PFSK-1 (cell line): Measurements from ENCODE around the gene OR5T2.

Experiments
- POLR2AphosphoS5 ChIP-seq: IDR thresholded peaks from 2 replicates; pipeline ENCODE4 v1.6.1; 2012; ENCODE audit warnings: low read depth, mild to moderate bottlenecking, control low read depth, low read length, moderate library complexity
- SIN3A ChIP-seq: IDR thresholded peaks from 2 replicates; pipeline ENCODE4 v1.6.1; 2012; ENCODE audit warnings: mild to moderate bottlenecking, low read length, moderate library complexity, borderline replicate concordance; ENCODE audit not compliant: insufficient read depth
- TF ChIP-seq, protein P1 (sequence below), 2 experiments: IDR thresholded peaks; 2 replicates each; pipeline versions ENCODE4 v1.6.1 to v1.8.0; 2011 to 2012; ENCODE audit warnings: low read depth in 2 of 2, low read length in 2 of 2, control low read depth in 1 of 2, inconsistent platforms in 1 of 2, mild to moderate bottlenecking in 1 of 2, moderate library complexity in 1 of 2; ENCODE audit not compliant: insufficient read depth in 1 of 2

DNA sequence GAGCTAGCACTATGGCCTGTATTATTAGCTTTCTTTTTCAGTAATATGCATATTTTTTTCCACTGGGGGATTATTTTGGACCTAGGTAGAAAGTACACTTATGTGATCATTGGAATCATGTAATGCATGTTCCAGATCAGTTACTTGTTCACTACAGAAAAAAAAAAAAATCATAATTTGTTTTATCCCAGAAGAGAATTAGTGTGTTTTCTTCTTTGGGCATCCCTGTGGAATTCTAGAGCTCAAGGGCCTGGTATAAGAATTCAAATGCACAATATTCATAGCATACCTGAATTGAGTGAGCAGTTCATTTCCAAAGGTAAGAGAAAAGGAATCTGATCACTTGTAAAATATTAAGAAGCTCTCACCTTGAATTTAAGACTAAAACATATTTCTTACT lies 39.8 kb upstream of the OR5T2 start, which contains the start of gene OR5T1:
- TF ChIP-seq POLR2AphosphoS5 = no peak
- TF ChIP-seq, protein P1, sequence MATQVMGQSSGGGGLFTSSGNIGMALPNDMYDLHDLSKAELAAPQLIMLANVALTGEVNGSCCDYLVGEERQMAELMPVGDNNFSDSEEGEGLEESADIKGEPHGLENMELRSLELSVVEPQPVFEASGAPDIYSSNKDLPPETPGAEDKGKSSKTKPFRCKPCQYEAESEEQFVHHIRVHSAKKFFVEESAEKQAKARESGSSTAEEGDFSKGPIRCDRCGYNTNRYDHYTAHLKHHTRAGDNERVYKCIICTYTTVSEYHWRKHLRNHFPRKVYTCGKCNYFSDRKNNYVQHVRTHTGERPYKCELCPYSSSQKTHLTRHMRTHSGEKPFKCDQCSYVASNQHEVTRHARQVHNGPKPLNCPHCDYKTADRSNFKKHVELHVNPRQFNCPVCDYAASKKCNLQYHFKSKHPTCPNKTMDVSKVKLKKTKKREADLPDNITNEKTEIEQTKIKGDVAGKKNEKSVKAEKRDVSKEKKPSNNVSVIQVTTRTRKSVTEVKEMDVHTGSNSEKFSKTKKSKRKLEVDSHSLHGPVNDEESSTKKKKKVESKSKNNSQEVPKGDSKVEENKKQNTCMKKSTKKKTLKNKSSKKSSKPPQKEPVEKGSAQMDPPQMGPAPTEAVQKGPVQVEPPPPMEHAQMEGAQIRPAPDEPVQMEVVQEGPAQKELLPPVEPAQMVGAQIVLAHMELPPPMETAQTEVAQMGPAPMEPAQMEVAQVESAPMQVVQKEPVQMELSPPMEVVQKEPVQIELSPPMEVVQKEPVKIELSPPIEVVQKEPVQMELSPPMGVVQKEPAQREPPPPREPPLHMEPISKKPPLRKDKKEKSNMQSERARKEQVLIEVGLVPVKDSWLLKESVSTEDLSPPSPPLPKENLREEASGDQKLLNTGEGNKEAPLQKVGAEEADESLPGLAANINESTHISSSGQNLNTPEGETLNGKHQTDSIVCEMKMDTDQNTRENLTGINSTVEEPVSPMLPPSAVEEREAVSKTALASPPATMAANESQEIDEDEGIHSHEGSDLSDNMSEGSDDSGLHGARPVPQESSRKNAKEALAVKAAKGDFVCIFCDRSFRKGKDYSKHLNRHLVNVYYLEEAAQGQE (IDR thresholded peaks at IDR 0.05; ENCODE audit: insufficient read depth in 1 of 2, low read depth in 2 of 2, low read length in 2 of 2) = no peak
- no peak for TF ChIP-seq SIN3A
